Inferior parietal cortex (tissue), 1 donor: ENCODE measurements around the gene ATP2A1.
A peak's percentile ranks its signal among the peaks of the same experiment; 100 is the strongest.
"Not testable (repeated sequence)": the region's sequence is repeated elsewhere in the genome, so short reads cannot be mapped to it uniquely, and the experiment has no call there.

Experiments used
- DNase-seq: peaks from one replicate; pipeline ENCODE4 v3.0.0-alpha.2; 2016; ENCODE audit errors: extremely low spot score

The ATP2A1 gene

DNA sequence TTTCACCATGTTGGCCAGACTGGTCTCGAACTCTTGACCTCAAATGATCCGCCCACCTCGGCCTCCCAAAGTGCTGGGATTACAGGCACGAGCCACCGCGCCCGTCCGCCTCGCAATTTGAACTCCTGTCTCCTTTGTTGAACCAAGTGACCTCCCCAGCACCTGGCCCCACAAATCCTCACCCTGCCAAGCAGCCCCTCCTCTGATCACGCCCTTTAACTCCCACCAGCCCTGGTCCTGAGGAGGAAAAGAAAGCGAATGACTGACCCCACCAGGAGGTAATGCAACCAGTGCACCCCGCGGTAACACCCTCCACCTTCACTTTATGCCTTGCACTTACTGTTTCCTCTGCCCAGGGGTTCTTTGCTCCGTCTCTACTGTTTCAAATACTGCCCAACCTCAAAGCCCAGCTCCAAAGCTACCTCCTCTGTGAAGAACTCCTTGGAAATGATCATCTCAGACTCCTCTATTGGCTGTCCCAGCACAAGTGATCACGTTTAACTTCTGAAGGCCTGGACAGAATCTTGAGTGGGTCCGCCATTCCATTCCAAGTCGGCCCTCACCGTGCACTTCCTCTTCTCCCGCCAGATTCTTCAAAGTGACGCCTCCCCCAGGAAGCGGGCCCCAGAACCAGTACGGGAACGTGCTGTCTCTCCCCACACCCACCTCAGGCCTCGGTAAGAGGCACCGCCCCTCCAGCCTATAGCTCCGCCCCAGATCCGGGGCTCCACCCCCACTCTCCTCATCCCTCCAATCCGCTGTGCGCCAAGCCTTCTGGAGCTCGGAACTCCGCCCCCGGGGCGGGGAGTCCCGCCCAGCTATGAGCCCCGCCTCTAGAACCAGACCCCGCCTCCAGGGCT, 57.9 kb downstream of the ATP2A1 start:
- DNase-seq: peak; percentile 58

DNA sequence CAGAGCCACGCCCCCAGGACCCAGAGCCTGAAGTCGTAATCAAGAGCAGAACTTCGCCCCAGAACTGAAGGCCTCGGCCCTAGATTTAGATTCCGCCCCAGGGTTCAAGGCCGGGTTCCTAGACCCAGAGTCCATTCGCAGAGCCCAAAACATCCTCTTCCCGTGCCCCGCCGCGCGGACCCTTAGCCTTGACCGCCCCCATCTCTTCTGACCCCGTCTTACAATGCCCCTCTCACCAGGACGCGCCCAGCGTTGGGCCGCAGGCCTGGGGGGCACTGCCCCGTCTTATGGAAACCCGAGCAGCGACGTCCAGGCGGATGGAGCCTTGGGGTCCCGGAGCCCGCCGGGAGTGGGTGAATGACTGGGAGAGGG, 58.5 kb downstream of the ATP2A1 start:
- no peak for DNase-seq

DNA sequence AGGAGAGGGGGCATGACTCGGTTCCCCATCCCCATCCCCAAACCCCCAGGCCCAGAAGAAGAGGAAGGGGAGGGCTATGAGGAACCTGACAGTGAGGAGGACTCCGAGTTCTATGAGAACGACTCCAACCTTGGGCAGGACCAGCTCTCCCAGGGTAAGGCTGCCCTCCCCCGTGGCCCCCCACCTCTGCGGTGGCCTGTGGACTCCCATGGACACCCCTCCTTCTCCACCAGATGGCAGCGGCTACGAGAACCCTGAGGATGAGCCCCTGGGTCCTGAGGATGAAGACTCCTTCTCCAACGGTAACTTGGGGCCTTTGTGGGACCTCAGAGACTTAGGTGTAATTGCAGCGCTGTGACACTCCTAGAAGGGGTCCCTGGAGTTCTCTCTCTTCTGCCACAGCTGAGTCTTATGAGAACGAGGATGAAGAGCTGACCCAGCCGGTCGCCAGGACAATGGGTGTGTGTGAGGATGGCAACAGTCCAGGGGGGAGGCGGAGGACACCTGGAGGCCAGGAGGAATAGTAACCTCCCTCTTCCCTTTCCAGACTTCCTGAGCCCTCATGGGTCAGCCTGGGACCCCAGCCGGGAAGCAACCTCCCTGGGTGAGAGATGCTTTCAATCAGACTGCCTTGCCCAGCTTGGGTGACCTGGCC, 59.1 kb downstream of the ATP2A1 start:
- no peak for DNase-seq

DNA sequence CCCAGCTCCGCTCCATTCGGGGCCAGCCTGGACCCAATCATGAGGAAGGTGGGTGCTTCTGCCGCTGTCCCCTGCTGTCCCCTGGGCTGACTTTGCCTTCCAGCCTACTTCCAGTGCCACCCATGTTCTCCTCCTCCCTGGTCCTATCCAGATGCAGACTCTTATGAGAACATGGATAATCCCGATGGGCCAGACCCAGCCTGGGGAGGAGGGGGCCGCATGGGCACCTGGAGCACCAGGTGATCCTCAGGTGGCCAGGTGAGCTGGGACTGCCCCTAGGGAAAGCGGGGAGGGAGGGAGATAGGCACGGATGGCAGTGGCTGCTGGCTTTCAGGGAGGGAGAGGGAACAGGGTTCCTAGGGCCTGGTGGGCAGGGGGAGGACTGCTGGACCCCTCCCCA, 60.4 kb downstream of the ATP2A1 start:
- no peak for DNase-seq

DNA sequence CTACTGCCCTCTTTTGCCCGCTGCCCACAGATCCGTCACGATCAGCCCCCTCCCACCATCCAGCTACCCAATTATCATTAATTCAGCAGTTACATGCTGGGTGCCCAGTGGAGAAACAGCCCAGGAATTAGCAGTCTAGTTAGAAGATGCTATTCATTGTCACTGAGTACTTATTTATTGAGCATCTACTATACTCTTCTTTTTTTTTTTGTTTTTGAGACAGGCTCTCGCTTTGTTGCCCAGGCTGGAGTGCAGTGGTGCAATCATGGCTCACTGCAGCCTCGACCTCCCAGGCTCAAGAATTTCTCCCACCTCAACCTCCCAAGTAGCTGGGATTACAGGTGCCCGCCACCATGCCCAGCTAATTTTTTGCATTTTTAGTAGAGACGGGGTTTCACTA, 61.5 kb downstream of the ATP2A1 start:
- DNase-seq: not testable (repeated sequence)

DNA sequence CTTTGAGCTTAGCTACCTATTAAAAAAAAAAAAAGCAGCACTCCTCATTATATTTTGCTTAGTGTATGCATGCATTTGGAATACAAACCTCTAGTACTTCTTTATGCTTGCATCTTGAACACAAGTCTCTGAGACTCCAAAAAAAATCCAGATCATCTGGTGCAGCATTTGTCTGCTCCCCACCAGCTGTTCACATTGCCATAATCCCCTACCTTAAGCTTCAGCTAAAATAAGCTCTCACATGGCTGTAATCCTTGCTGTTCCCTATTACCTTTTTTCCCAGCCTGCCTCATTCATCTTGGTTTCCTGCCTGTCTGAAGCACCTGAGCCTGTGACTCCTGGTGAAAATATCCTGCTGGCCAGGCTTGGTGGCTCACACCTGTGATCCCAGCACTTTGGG, 65.0 kb downstream of the ATP2A1 start:
- DNase-seq: no peak

DNA sequence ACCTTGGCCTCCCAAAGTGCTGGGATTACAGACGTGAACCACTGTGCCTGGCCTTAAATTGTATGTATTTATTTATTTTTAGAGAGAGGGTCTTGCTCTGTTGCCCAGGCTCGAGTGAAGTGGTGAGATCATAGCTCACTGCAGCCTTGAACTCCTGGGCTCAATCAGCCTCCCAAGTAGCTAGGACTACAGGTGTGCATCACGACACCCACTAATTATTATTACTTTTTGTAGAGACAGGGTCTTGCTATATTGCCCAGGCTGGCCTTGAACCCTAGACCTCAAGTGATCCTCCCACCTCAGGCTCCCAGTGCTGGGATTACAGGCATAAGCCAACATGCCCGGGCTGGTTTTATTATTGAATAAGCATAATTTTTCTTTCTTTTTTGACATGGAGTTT, 68.4 kb downstream of the ATP2A1 start:
- no peak for DNase-seq

DNA sequence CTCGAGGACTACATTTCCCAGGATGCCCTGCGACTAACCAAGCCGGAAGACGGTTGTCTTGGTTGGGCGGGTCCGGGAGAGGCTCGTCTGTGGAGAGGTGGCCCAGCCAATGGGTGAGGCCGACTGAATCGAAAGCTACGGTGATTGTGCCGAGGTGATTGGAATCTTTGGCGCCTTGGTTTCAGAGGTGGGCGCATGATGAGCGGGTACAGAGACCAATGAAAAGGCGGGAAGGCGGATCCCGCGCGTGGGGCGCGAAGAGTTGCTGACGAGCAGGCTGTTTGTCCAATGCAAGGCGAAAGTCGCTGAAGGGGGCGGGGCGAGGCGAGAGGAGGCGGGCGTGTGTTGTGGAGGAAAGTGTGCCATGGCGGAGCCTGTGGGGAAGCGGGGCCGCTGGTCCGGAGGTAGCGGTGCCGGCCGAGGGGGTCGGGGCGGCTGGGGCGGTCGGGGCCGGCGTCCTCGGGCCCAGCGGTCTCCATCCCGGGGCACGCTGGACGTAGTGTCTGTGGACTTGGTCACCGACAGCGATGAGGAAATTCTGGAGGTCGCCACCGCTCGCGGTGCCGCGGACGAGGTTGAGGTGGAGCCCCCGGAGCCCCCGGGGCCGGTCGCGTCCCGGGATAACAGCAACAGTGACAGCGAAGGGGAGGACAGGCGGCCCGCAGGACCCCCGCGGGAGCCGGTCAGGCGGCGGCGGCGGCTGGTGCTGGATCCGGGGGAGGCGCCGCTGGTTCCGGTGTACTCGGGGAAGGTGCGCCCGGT, 72.5 kb downstream of the ATP2A1 start, which contains the start of gene NFATC2IP:
Gene NFATC2IP (plus strand): TSS at position 290 of the 762 bp plus-strand sequence. CDS start 75 bp downstream, at position 365.
- DNase-seq: peak; percentile 100

DNA sequence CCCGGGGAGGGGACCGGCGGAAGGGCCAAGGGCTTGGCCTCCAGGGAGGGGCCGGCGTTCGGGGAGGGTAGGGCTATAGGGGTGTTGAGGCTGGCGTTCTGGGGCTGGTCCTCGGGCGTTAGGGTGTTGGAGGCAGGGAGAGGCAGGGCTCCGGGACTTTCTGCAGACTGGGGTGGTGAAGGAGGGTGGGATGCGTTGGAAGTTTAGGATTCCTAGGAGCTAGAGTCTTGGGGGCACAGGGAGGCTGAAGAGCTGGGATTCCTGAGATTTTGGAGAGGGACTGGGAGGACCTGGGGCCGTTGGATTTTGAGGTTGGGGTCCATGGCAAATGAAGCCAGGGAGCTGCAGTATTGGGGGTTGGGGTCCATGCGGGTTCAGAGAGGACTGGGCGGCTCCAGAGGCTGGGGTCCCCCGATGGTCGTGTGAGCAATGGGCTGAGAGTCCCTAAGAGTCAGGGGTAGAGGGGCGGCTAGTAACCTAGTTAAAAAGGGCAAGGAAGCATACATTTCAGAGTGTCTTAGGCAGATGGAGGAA, 73.2 kb downstream of the ATP2A1 start:
- DNase-seq: no peak
